ENCODE measurements around the gene ASAH2B.
"Not testable (repeated sequence)": the region's sequence is repeated elsewhere in the genome, so short reads cannot be mapped to it uniquely, and the experiment has no call there.

ASAH2B gene

GRCh38 chr10:50782017-50782416, 42.3 kb downstream of the ASAH2B start:
- POLR2A ChIA-PET; CTCF ChIA-PET; DNase-seq (ENCODE audit: extremely low spot score): not testable (repeated sequence)

- POLR2A ChIA-PET; DNase-seq (ENCODE audit: extremely low spot score); CTCF ChIA-PET: not testable (repeated sequence)
Observed at GRCh38 chr10:50787962-50788361, 48.2 kb downstream of the ASAH2B start.

DNA sequence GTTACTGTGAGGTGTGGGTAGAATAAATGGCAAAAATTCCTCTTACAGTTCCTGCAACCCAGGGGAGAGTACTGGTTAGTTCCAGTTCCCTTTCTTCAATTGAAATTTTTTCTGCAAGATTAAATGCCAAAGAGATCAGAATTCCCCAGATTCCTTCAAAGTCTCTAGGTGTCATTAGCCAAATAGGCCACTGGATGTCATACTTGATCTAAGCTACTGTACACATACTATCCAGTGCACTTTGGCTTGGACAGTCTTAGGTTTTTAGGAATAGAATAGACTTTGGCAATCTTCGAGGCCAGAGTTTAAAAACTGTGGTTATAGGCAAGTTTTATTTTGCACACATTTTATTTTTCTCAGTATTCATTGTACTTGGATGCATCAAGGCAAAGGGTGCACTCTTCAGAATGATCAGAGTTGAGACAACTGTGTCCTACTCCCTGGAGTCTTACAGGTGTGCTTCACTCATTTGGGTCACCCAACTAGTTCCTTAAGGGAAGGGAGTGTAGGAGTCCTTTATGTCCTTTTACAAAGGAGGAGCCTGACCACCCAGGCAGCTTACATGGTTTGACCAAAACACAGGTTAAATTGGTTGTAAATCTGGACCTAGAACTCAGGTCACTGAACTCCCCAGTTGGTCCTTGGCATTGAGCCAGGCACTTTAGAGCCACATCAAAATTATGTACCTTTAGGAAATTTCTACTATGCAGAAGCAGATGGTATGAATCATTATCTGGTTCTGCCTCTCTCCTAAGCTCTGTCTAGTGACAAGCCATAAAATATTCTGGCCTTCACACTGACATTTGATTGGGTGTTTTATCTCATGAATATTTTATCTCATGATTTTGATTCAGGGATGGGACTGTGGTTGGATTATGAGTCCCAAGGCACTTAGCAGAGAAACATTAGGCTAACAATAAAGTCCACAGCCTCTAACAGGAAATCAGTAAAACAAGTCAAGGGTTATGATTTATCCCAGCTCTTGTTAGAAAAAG, 49.5 kb downstream of the ASAH2B start:
- peak; percentile 44 for TF ChIP-seq CTCF (IDR thresholded peaks at IDR 0.05; ENCODE audit: control extremely low read depth, extremely low read depth, low read depth, missing control alignments)
- DNase-seq (ENCODE audit: extremely low spot score), result peak; percentile 12
- CTCF ChIA-PET, result interaction anchor here (1.1 kb wide), 1 partner anchor 17 kb away, joined by 4 read pairs; no protein-coding TSS in a partner anchor
- POLR2A ChIA-PET, result no interaction called here

- no peak for TF ChIP-seq CTCF (IDR thresholded peaks at IDR 0.05; ENCODE audit: control extremely low read depth, extremely low read depth, low read depth, missing control alignments)
- CTCF ChIA-PET, result no interaction called here
- DNase-seq (ENCODE audit: extremely low spot score), result no peak
- POLR2A ChIA-PET, result no interaction called here
Observed at GRCh38 chr10:50794490-50794889, 54.8 kb downstream of the ASAH2B start.

- CTCF ChIA-PET, result no interaction called here
- no peak for DNase-seq (ENCODE audit: extremely low spot score)
- POLR2A ChIA-PET, result interaction anchor here (0.6 kb wide), 1 partner anchor 1002 kb away, joined by 4 read pairs; no protein-coding TSS in a partner anchor
- no peak for TF ChIP-seq CTCF (IDR thresholded peaks at IDR 0.05; ENCODE audit: control extremely low read depth, extremely low read depth, low read depth, missing control alignments)
Observed at GRCh38 chr10:50796693-50797092, 57.0 kb downstream of the ASAH2B start.

DNA sequence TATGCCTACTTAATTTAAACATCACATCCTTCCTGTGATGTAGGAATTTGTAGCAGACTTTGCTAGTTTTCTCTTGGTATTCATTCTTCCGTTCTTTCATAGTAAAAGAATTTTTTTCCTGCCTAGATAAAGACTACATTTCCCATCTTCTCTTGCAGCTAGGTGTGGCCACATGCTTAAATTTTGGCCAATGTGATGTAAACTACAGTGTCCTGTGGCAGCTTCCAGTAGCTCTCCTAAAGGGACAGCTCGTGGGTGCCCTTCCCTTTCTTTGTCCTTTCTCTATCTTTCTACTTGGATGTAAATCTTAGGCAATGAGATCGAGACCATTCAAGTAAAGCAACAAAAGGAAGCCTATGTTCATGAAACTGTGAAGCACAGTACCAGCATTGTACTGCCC, 58.6 kb downstream of the ASAH2B start:
- CTCF ChIA-PET, result no interaction called here
- no peak for TF ChIP-seq CTCF (IDR thresholded peaks at IDR 0.05; ENCODE audit: control extremely low read depth, extremely low read depth, low read depth, missing control alignments)
- DNase-seq (ENCODE audit: extremely low spot score), result no peak
- POLR2A ChIA-PET, result no interaction called here

DNA sequence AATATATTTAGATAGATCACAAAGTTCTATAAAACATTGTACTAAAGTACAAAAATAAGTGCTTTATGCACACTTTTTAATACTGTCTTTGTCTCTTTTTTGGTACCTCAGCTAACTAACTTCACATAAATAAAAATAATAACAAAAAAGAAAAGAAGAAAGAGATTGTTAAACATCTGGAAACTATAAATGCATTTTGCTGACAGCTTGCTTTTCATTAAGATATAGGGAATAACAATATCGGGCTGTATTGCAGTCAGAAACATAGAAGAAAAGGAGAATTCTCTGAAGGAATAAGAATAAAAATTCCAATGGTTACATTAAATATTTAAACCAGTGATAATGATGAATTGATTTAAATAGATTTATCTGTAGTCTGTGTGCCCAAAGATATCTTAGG, 59.9 kb downstream of the ASAH2B start:
- CTCF ChIA-PET, result no interaction called here
- no peak for TF ChIP-seq CTCF (IDR thresholded peaks at IDR 0.05; ENCODE audit: control extremely low read depth, extremely low read depth, low read depth, missing control alignments)
- POLR2A ChIA-PET, result no interaction called here
- no peak for DNase-seq (ENCODE audit: extremely low spot score)

Data from GM10248 (cell line).